K562 (cell line): ENCODE results near the gene HSD11B1L. TPM values are rescaled to one million over a fixed set of nuclear protein-coding genes. Genes with fewer than 3 reads are reported as not detected.

ENCODE experiments used
- CGGBP1 ChIP-seq: fragments of 250-450 bp; sonication (Bioruptor Pico); IDR thresholded peaks from 2 replicates; pipeline ENCODE4 v1.9.0; 2021; ENCODE audit warnings: mild to moderate bottlenecking
- CREB3L1 ChIP-seq: fragments of 450-650 bp; IDR thresholded peaks from 2 replicates; pipeline ENCODE4 v1.6.1; 2014; ENCODE audit warnings: low read depth, mild to moderate bottlenecking, moderate library complexity, borderline replicate concordance
- CREM ChIP-seq: IDR thresholded peaks from 2 replicates; pipeline ENCODE4 v1.6.1; 2014; ENCODE audit warnings: antibody characterized with exemption, low read depth
- ELF2 ChIP-seq: fragments of 250-450 bp; sonication (Bioruptor Pico); IDR thresholded peaks from 2 replicates; pipeline ENCODE4 v1.5.0; 2021; ENCODE audit warnings: mild to moderate bottlenecking
- PML ChIP-seq: IDR thresholded peaks from 2 replicates; pipeline ENCODE4 v1.6.1; 2012; ENCODE audit warnings: low read length, inconsistent platforms
- SIN3A ChIP-seq, 2 experiments: fragments of 150-350 bp in 1 of 2; IDR thresholded peaks; 2 replicates each; pipeline ENCODE4 v1.6.1; 2011 to 2016; ENCODE audit warnings: borderline replicate concordance in 2 of 2, low read depth in 2 of 2, low read length in 2 of 2, mild to moderate bottlenecking in 2 of 2, moderate library complexity in 2 of 2; ENCODE audit not compliant: control insufficient read depth in 1 of 2
- ZC3H11A ChIP-seq: IDR thresholded peaks from 2 replicates; pipeline ENCODE4 v1.6.1; 2012; ENCODE audit warnings: low read depth, low read length, improper control_type of control experiment
- ZNF175 ChIP-seq: fragments of 200-800 bp; sonication (Bioruptor generic); IDR thresholded peaks from 2 replicates; pipeline ENCODE4 v1.6.1; 2016; ENCODE audit warnings: low read depth, mild to moderate bottlenecking, missing genetic modification characterization, missing compliant biosample characterization
- ZNF318 ChIP-seq, 2 experiments: fragments of 450-650 bp; IDR thresholded peaks; 2 replicates each; pipeline ENCODE4 v1.6.1; 2016; ENCODE audit warnings: mild to moderate bottlenecking in 2 of 2, borderline replicate concordance in 1 of 2, low read depth in 1 of 2, moderate library complexity in 1 of 2
- ZNF592 ChIP-seq: fragments of 450-650 bp; IDR thresholded peaks from 2 replicates; pipeline ENCODE4 v1.6.1; 2017; ENCODE audit warnings: antibody characterized with exemption, mild to moderate bottlenecking
- polyA plus RNA-seq, 8 experiments: library from polyadenylated mRNA; depleted of rRNA in 4 of 8; stranded (reverse) in 5 of 8; unstranded in 3 of 8; fragments of >200 nt; fragmentation: Nextera tagmentation in 2 of 8; fragmentation: Illumina TruSeq in 1 of 8; extraction: Ambion mirVana in 2 of 8; extraction: Trizol in 1 of 8; gene quantifications; 2 replicates each; pipeline versions ENCODE4 v1.2.1 to v1.2.3, GENCODE V29; 2011 to 2014; ENCODE audit warnings: inconsistent platforms in 1 of 8, missing spikeins in 1 of 8
- total RNA-seq, 7 experiments: library from RNA; depleted of rRNA in 6 of 7; stranded (reverse); fragments of >200 nt in 6 of 7; fragmentation: Illumina TruSeq in 2 of 7; extraction: Trizol in 2 of 7; gene quantifications; 2 replicates each; pipeline versions ENCODE4 v1.2.1 to v1.2.3, GENCODE V29; 2011 to 2021; ENCODE audit warnings: low replicate concordance in 1 of 7

Gene HSD11B1L
- total and polyA plus RNA-seq, 9 of the 15 experiments (the other 6 are each of a cell fraction or from before 2014, with no cell fraction given): 0.31 to 7.7 (median 2.3) TPM

GRCh38 chr19:5680437-5681368 is at the start of gene HSD11B1L, which contains the start of gene MICOS13 (continued):
- no peak for TF ChIP-seq ZNF318 (IDR thresholded peaks at IDR 0.05; ENCODE audit: borderline replicate concordance in 1 of 2, low read depth in 1 of 2)
- no peak for TF ChIP-seq CGGBP1 (CRISPR knock-in tag)
- peak; percentile 84 for TF ChIP-seq ZNF175 (CRISPR knock-in tag)
- 0 out of 2 replicates have a peak, but pooled peaks have one; percentile 65 for TF ChIP-seq ZC3H11A
- peak; percentile 64 to 84; a peak in 2 of 4 replicates for TF ChIP-seq SIN3A (IDR thresholded peaks at IDR 0.05; ENCODE audit: borderline replicate concordance in 2 of 2, control insufficient read depth in 1 of 2, low read depth in 2 of 2, low read length in 2 of 2)
- peak; percentile 96 for TF ChIP-seq CREM
- TF ChIP-seq ZNF592: peak; percentile 84; the same call in 1 of the 2 replicates
- peak; percentile 97 for TF ChIP-seq CREB3L1
- 0 out of 2 replicates have a peak, but pooled peaks have one; percentile 25 for TF ChIP-seq PML
- peak; percentile 78; the same call in 1 of the 2 replicates for TF ChIP-seq ELF2 (CRISPR knock-in tag)
